AML-193 (cell line): ENCODE data around the gene MAB21L2.

Experiments
- DNase-seq, 2 experiments: peaks; one replicate each; lab custom pipeline; 2025; lab: John Stamatoyannopoulos, UW

MAB21L2 gene

GRCh38 chr4:150577796-150578195 is 4.2 kb upstream of the MAB21L2 start:
- no peak for DNase-seq

GRCh38 chr4:150578745-150579501 is 3.0 kb upstream of the MAB21L2 start:
- no peak for DNase-seq

- no peak for DNase-seq
Observed at GRCh38 chr4:150579551-150580234, 2.3 kb upstream of the MAB21L2 start.

GRCh38 chr4:150580306-150580705 is 1.6 kb upstream of the MAB21L2 start:
- no peak for DNase-seq

- no peak for DNase-seq
Observed at GRCh38 chr4:150581056-150581605, 820 bp upstream of the MAB21L2 start.

GRCh38 chr4:150581641-150582051 is 305 bp upstream of the MAB21L2 start:
- no peak for DNase-seq

GRCh38 chr4:150582873-150583286 is 929 bp downstream of the MAB21L2 start:
- DNase-seq: no peak

- DNase-seq: no peak
Observed at GRCh38 chr4:150583287-150584110, 1.5 kb downstream of the MAB21L2 start.

- DNase-seq: no peak
Observed at GRCh38 chr4:150584111-150584915, 2.4 kb downstream of the MAB21L2 start.

- DNase-seq: no peak
Observed at GRCh38 chr4:150585611-150586010, 3.7 kb downstream of the MAB21L2 start.

- DNase-seq: no peak
Observed at GRCh38 chr4:150586162-150586810, 4.3 kb downstream of the MAB21L2 start.

- DNase-seq: no peak
Observed at GRCh38 chr4:150588316-150588715, 6.4 kb downstream of the MAB21L2 start.

GRCh38 chr4:150589157-150589556 is 7.2 kb downstream of the MAB21L2 start:
- DNase-seq: no peak

GRCh38 chr4:150590631-150591030 is 8.7 kb downstream of the MAB21L2 start:
- DNase-seq: no peak

- no peak for DNase-seq
Observed at GRCh38 chr4:150591406-150591805, 9.5 kb downstream of the MAB21L2 start.

- no peak for DNase-seq
Observed at GRCh38 chr4:150591904-150592303, 10.0 kb downstream of the MAB21L2 start.

GRCh38 chr4:150593996-150594395 is 12.0 kb downstream of the MAB21L2 start:
- peak in 1 of 2 experiments; percentile 24 for DNase-seq

GRCh38 chr4:150598909-150599308 is 17.0 kb downstream of the MAB21L2 start:
- DNase-seq: no peak

- no peak for DNase-seq
Observed at GRCh38 chr4:150599547-150599946, 17.6 kb downstream of the MAB21L2 start.

GRCh38 chr4:150600812-150601445 is 19.0 kb downstream of the MAB21L2 start:
- no peak for DNase-seq
